Measurements from ENCODE around the gene ASB1.

- TF ChIP-seq ZSCAN5A (tag by site-specific recombination; IDR thresholded peaks at IDR 0.05) (no peak), CTCF (tag by site-specific recombination; IDR thresholded peaks at IDR 0.05) (no peak), PRDM4 (tag by site-specific recombination; IDR thresholded peaks at IDR 0.05) (no peak), ZBTB21 (tag by site-specific recombination; IDR thresholded peaks at IDR 0.05) (no peak), ZNF510 (tag by site-specific recombination; IDR thresholded peaks at IDR 0.05; ENCODE audit: insufficient replicate concordance) (no peak), BCL6B (tag by site-specific recombination; IDR thresholded peaks at IDR 0.05) (no peak), MEIS1 (CRISPR knock-in tag; IDR thresholded peaks at IDR 0.05; ENCODE audit: borderline replicate concordance) (no peak), ZNF175 (tag by site-specific recombination; IDR thresholded peaks at IDR 0.05) (no peak), ZNF362 (tag by site-specific recombination; IDR thresholded peaks at IDR 0.05) (no peak), ZNF18 (tag by site-specific recombination; IDR thresholded peaks at IDR 0.05) (0 out of 2 replicates have a peak, but pooled peaks have one; percentile 67), PRDM10 (tag by site-specific recombination; IDR thresholded peaks at IDR 0.05) (no peak)
Measured at GRCh38 chr2:238391042-238391689, 35.6 kb upstream of the ASB1 start.

Data from HEK293 (cell line).